HepG2 (cell line): Measurements from ENCODE around the gene NGRN. TPM values are rescaled to one million over a fixed set of nuclear protein-coding genes. Genes with fewer than 3 reads are reported as not detected.

Source experiments
- CBX2 ChIP-seq, 2 experiments: fragments of 200-600 bp in 1 of 2; sonication (generic); formaldehyde crosslinking in 1 of 2; IDR thresholded peaks; 2 replicates each; pipeline versions ENCODE4 v1.7.0 to v1.8.1; 2018 to 2022; ENCODE audit warnings: low read depth in 2 of 2, low read length in 1 of 2, mild to moderate bottlenecking in 1 of 2, missing genetic modification reagents in 1 of 2
- E2F1 ChIP-seq: sonication (generic); formaldehyde crosslinking; IDR thresholded peaks from 2 replicates; pipeline ENCODE4 v1.5.0; 2020; ENCODE audit warnings: missing genetic modification reagents
- HOXA3 ChIP-seq: sonication (generic); formaldehyde crosslinking; IDR thresholded peaks from 2 replicates; pipeline ENCODE4 v1.5.0; 2020; ENCODE audit warnings: missing genetic modification reagents
- MTF1 ChIP-seq: sonication (generic); formaldehyde crosslinking; IDR thresholded peaks from 2 replicates; pipeline ENCODE4 v1.5.0; 2020; ENCODE audit warnings: missing genetic modification reagents
- MYNN ChIP-seq: sonication (generic); formaldehyde crosslinking; IDR thresholded peaks from 2 replicates; pipeline ENCODE4 v1.4.0; 2020; ENCODE audit warnings: mild to moderate bottlenecking, low read depth, missing genetic modification reagents
- SNAPC4 ChIP-seq: sonication (generic); formaldehyde crosslinking; IDR thresholded peaks from 2 replicates; pipeline ENCODE4 v1.4.0; 2020; ENCODE audit warnings: mild to moderate bottlenecking, missing genetic modification reagents
- SRSF9 ChIP-seq: fragments of 200-400 bp; formaldehyde crosslinking; IDR thresholded peaks from 2 replicates; pipeline ENCODE4 v1.6.1; 2018; ENCODE audit warnings: borderline replicate concordance, mild to moderate bottlenecking, low read depth, low read length; ENCODE audit not compliant: insufficient read depth, poor library complexity, severe bottlenecking
- TERF1 ChIP-seq: sonication (generic); formaldehyde crosslinking; IDR thresholded peaks from 2 replicates; pipeline ENCODE4 v1.8.0; 2022; ENCODE audit warnings: mild to moderate bottlenecking, missing genetic modification reagents, moderate library complexity
- ZC3H4 ChIP-seq: sonication (generic); formaldehyde crosslinking; IDR thresholded peaks from 2 replicates; pipeline ENCODE4 v1.4.0; 2020; ENCODE audit warnings: missing genetic modification reagents, borderline replicate concordance
- ZHX2 ChIP-seq, 2 experiments: sonication (generic) in 1 of 2; formaldehyde crosslinking in 1 of 2; IDR thresholded peaks; 2 replicates each; pipeline versions ENCODE4 v1.6.1 to v1.9.0; 2014 to 2022; ENCODE audit warnings: antibody characterized with exemption in 1 of 2, borderline replicate concordance in 1 of 2, inconsistent platforms in 1 of 2, low read depth in 1 of 2, missing genetic modification reagents in 1 of 2
- ZNF232 ChIP-seq: sonication (generic); formaldehyde crosslinking; IDR thresholded peaks from 2 replicates; pipeline ENCODE4 v1.4.0; 2020; ENCODE audit warnings: missing genetic modification reagents, borderline replicate concordance
- ZNF382 ChIP-seq: sonication (generic); formaldehyde crosslinking; IDR thresholded peaks from 2 replicates; pipeline ENCODE4 v1.5.0; 2020; ENCODE audit warnings: missing genetic modification reagents, mild to moderate bottlenecking, borderline replicate concordance
- ZNF737 ChIP-seq: sonication (generic); formaldehyde crosslinking; IDR thresholded peaks from 2 replicates; pipeline ENCODE4 v1.5.0; 2020; ENCODE audit warnings: missing genetic modification reagents, mild to moderate bottlenecking, borderline replicate concordance
- ZNF878 ChIP-seq: sonication (generic); formaldehyde crosslinking; IDR thresholded peaks from 2 replicates; pipeline ENCODE4 v1.8.1; 2023; ENCODE audit warnings: mild to moderate bottlenecking, missing genetic modification reagents, moderate library complexity
- polyA plus RNA-seq, 8 experiments: library from polyadenylated mRNA; depleted of rRNA in 3 of 8; stranded (reverse) in 7 of 8; unstranded in 1 of 8; fragments of >200 nt; fragmentation: Illumina TruSeq in 4 of 8; extraction: Trizol in 4 of 8; gene quantifications; 2 replicates each; pipeline versions ENCODE4 v1.2.1 to v1.2.3, GENCODE V29; 2011 to 2016; ENCODE audit warnings: low read depth in 4 of 8, missing spikeins in 1 of 8, mixed read lengths in 1 of 8; ENCODE audit not compliant: insufficient read depth in 1 of 8
- total RNA-seq, 5 experiments: library from RNA; depleted of rRNA; stranded (reverse); fragments of >200 nt; fragmentation: Illumina TruSeq; extraction: Trizol; gene quantifications; 2 replicates each; pipeline ENCODE4 v1.2.3, GENCODE V29; 2016; ENCODE audit warnings: low read depth in 1 of 5

Gene NGRN
- total and polyA plus RNA-seq, 2 of the 13 experiments (the other 11 are each of a cell fraction or from before 2014, with no cell fraction given): 39.8 to 63.7 TPM

DNA sequence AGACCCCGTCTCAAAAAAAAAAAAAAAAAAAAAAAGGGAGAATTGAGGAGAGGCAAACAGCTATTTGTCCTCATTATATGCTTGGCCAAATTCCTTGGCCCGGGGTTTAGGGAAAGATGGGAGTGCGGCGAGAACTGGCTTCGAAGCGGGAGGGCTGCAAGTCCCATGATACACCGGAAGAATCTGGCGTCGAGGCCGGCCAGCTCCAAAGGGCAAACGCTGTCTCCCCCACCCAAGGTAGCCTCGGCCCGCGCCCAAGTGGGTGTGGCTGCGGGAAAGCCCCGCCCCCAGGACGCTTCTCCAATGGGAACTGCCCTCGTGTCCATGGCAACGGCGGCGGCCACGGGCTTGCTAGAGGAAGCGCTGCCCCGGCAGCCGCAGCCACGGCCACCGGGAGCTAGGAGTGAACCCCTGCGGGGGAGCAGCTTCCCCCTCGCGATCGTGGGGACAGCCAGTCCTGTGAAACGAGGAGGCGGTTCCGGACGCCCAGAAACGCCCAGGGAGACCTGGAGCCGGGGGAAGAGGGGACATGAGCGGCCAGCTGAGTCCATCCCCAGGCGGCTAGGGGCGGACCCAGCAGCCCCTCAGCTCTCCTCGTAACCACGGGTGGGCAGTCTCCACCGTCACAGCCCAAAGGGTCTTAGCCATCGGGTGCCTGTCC lies 16.1 kb upstream of the NGRN start, which contains the start of gene TTLL13 (continued):
- no peak for TF ChIP-seq CBX2 (IDR thresholded peaks at IDR 0.05; ENCODE audit: low read depth, low read length)
- TF ChIP-seq CBX2 (CRISPR knock-in tag; IDR thresholded peaks at IDR 0.05; ENCODE audit: low read depth): no peak
- no peak for TF ChIP-seq SRSF9
- TF ChIP-seq MYNN (CRISPR knock-in tag): no peak
- no peak for TF ChIP-seq TERF1 (CRISPR knock-in tag)
- no peak for TF ChIP-seq E2F1 (CRISPR knock-in tag)
- TF ChIP-seq ZHX2 (IDR thresholded peaks at IDR 0.05; ENCODE audit: low read depth): no peak
- no peak for TF ChIP-seq ZHX2 (CRISPR knock-in tag; IDR thresholded peaks at IDR 0.05; ENCODE audit: borderline replicate concordance)
- peak; percentile 75 for TF ChIP-seq HOXA3
- TF ChIP-seq ZNF737 (CRISPR knock-in tag): no peak
- no peak for TF ChIP-seq ZNF878 (CRISPR knock-in tag)
- TF ChIP-seq ZC3H4 (CRISPR knock-in tag): no peak
- TF ChIP-seq MTF1: no peak
- TF ChIP-seq SNAPC4: no peak
- TF ChIP-seq ZNF232 (CRISPR knock-in tag): peak; percentile 34; the same call in 1 of the 2 replicates
- TF ChIP-seq ZNF382 (CRISPR knock-in tag): no peak
